K562 treated with DMSO at 1 percent for 4 hours (cell line): ENCODE measurements around the gene ADM2. TPM values are rescaled to one million over a fixed set of nuclear protein-coding genes. Genes with fewer than 3 reads are reported as not detected.

Experiments
- total RNA-seq: library from RNA; unstranded; fragments of 300-600 nt; gene quantifications from 2 replicates; pipeline ENCODE4 v1.2.3, GENCODE V29; 2022; ENCODE audit not compliant: insufficient read depth

ADM2 gene
- 8.0 and 9.4 TPM in 2 replicates for total RNA-seq

GRCh38 chr22:50481440-50482106, at the start of gene ADM2:
Gene ADM2, plus strand, starts transcription at chr22:50481543. Its CDS starts 305 bp downstream, at chr22:50481848.

GRCh38 chr22:50474710-50475651, 6.4 kb upstream of the ADM2 start, which contains the start of gene SBF1:
Gene SBF1, minus strand, starts transcription at chr22:50475035. Its CDS starts 195 bp downstream, at chr22:50474840.

GRCh38 chr22:50486561-50487289, 5.4 kb downstream of the ADM2 start, which contains the start of gene MIOX:
Gene MIOX, plus strand, starts transcription at chr22:50486859. Its CDS starts 39 bp downstream, at chr22:50486898.

GRCh38 chr22:50507421-50507990, 26.2 kb downstream of the ADM2 start, which contains the start of gene LMF2:
Gene LMF2, minus strand, starts transcription at chr22:50507702. Its CDS starts 27 bp downstream, at chr22:50507675.

GRCh38 chr22:50507991-50508884, 26.9 kb downstream of the ADM2 start, which contains the start of gene NCAPH2:
Gene NCAPH2, plus strand, starts transcription at chr22:50508224. Its CDS starts 114 bp downstream, at chr22:50508338.

GRCh38 chr22:50525104-50525857, 43.9 kb downstream of the ADM2 start, which contains the start of gene SCO2:
Gene SCO2, minus strand, starts transcription at chr22:50525598. Its CDS starts 1,187 bp downstream, at chr22:50524411.

GRCh38 chr22:50529897-50530579, 48.7 kb downstream of the ADM2 start, which contains the start of gene TYMP:
Gene TYMP, minus strand, starts transcription at chr22:50530012. Its CDS starts 303 bp downstream, at chr22:50529709.

Other genes starting within 250 kb of the ADM2 start
- gene TUBGCP6, start 236.5 kb upstream of the ADM2 start, total RNA-seq = 11.9 and 16.1 TPM in 2 replicates
- gene HDAC10, start 230.3 kb upstream of the ADM2 start, total RNA-seq = 25.1 and 29.2 TPM in 2 replicates
- 24.5 and 32.8 TPM in 2 replicates for gene MAPK12, start 219.9 kb upstream of the ADM2 start, total RNA-seq
- gene MAPK11, start 211.2 kb upstream of the ADM2 start, total RNA-seq = 7.2 and 11.4 TPM in 2 replicates
- gene PLXNB2, start 173.9 kb upstream of the ADM2 start, total RNA-seq = 34.3 and 35.7 TPM in 2 replicates
- gene DENND6B, start 154.5 kb upstream of the ADM2 start, total RNA-seq = 1.8 TPM in 2 replicates
- 42.2 and 49.8 TPM in 2 replicates for gene PPP6R2, start 138.2 kb upstream of the ADM2 start, total RNA-seq
- 46.6 and 47.5 TPM in 2 replicates for gene SBF1, start 6.5 kb upstream of the ADM2 start, total RNA-seq
- gene MIOX, start 5.3 kb downstream of the ADM2 start, total RNA-seq = not detected in 2 replicates
- 52.4 and 57.2 TPM in 2 replicates for gene LMF2, start 26.2 kb downstream of the ADM2 start, total RNA-seq
- 70.5 and 85.1 TPM in 2 replicates for gene NCAPH2, start 26.7 kb downstream of the ADM2 start, total RNA-seq
- gene SCO2, start 44.1 kb downstream of the ADM2 start, total RNA-seq = 2.4 and 4.6 TPM in 2 replicates
- 4.4 and 7.1 TPM in 2 replicates for gene TYMP, start 48.5 kb downstream of the ADM2 start, total RNA-seq
- 8.1 and 14.9 TPM in 2 replicates for gene KLHDC7B, start 64.4 kb downstream of the ADM2 start, total RNA-seq
- not detected in 2 replicates for gene SYCE3, start 81.4 kb downstream of the ADM2 start, total RNA-seq
- gene CPT1B, start 96.9 kb downstream of the ADM2 start, total RNA-seq = 6.1 and 10.6 TPM in 2 replicates
- gene CHKB, start 101.3 kb downstream of the ADM2 start, total RNA-seq = 17.3 and 26.2 TPM in 2 replicates
- gene MAPK8IP2, start 119.2 kb downstream of the ADM2 start, total RNA-seq = 0.47 and 1.2 TPM in 2 replicates
- gene ARSA, start 146.6 kb downstream of the ADM2 start, total RNA-seq = 21.2 and 25.4 TPM in 2 replicates
- not detected in 2 replicates for gene SHANK3, start 191.3 kb downstream of the ADM2 start, total RNA-seq